SK-N-DZ (cell line): ENCODE measurements around the gene SBNO2.
A peak's percentile ranks its signal among the peaks of the same experiment; 100 is the strongest.

Experiments
- DNase-seq: peaks from one replicate; pipeline ENCODE4 v3.0.0-alpha.2; 2015; ENCODE audit warnings: low spot score

SBNO2 gene

GRCh38 chr19:1073956-1074517, 100.0 kb downstream of the SBNO2 start:
- no peak for DNase-seq

- DNase-seq = no peak
Measured at GRCh38 chr19:1073063-1073955, 100.8 kb downstream of the SBNO2 start.

DNA sequence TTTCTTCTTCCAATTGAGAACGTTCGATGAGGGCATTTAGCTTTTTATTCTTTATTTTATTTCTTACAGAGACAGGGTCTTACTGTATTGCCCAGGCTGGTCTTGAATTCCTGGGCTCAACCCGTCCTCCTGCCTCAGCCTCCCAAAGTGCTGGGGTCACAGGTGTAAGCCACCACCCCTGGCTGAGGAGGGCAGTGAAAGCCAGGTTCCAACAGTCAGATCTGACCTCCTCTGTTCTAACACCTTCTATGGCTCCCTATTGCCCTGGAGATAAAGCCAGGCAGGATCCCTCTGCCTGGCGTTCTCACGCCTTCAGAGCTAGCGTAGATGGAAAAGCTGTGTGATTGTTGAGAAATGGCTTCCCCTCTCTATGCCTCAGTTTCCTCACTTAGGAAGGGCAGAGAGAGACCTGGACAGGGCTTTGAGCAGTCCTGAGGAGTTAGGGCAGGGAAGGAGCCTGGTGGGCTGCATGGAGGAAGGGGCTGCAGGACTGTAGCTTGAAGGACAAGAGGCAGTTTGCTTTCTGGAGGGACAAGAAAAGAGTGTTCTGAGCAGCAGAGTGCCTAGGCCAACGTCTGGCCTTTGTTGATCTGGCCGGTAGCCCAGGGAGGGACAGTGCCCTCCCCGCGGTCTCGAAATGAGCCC, 101.6 kb downstream of the SBNO2 start:
- no peak for DNase-seq

DNA sequence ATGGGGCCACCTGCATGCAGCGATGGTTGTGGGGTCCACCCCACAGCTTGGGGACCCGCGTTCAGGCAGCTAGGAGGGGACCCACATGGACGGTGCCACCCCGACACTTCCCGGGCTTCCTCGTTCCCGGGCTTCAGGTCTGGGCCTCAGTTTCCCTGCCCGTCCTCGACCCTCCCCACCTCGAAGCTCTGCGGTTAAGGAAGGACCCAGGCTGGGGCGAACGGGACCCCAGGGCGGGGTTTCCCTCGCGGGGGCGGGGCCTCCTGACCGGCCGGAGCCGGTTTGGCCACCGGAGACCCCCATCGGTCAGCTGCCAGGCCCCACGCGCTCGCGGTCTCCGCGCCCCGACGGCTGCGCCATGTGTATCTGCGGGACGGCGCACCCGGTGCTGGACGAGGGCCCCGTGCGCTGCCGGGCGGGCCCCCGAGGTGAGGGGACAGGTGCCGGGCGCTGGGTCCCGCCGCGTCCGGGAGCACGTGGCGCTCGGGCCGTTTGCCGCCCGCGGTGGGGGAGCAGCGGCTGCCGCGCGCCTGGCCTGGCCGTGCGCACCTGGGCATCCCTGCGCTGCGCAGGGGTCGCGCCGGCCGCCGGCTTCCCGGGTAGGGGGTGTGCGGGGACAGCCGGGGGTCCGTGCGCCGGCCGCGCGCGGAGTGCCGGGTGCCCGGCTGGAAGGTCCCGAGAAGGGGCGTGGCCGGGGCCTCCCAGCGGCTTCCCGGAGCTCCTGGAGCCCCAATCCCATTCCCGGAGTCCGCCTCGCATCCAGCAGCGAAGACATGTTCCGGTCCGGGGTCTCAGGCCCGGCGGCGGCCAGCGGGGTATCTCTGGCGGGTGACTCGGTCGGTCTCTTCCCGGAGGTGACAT, 102.9 kb downstream of the SBNO2 start:
- DNase-seq = no peak

- no peak for DNase-seq
Measured at GRCh38 chr19:1070576-1070930, 103.5 kb downstream of the SBNO2 start.

GRCh38 chr19:1069009-1069779, 104.9 kb downstream of the SBNO2 start:
- DNase-seq = no peak

- no peak for DNase-seq
Measured at GRCh38 chr19:1068009-1069001, 105.8 kb downstream of the SBNO2 start.

- DNase-seq = no peak
Measured at GRCh38 chr19:1067341-1067957, 106.6 kb downstream of the SBNO2 start.

DNA sequence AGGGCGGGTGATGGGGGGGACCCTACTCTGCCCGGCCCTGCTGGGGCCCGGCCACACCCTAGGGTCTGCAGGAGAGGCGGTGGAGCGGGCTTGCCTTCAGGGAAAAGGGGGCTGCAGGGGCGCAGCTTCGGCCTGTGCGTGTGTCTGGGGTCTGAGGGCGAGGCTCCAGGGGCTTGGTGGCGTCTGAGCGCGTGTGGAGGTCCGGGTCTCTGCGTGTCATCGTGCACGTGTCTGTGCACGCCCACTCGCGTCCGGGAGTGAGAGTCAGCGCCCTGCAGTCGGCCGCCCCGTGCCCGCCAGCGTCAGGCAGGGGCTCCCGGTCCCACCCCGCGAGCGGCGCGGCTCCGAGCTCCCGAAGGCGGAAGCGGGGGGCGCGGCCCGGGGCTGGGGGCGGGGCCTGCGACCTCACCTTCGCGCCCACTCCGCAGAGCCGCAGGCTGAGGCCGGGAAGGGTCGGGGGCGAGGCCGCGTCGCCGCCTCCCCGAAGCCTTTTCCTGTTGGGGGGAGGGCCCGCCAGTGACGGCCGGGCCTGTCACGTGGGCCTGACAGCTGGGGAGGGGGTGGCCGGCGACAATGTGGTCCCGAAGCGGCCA, 107.2 kb downstream of the SBNO2 start, which contains the start of gene ARHGAP45:
ARHGAP45 (plus strand) TSS at position 420 of the 593 bp plus-strand sequence. CDS start 239 bp downstream, outside the sequence.
- DNase-seq = no peak

GRCh38 chr19:1066251-1066747, 107.8 kb downstream of the SBNO2 start:
- no peak for DNase-seq

GRCh38 chr19:1065606-1066109, 108.4 kb downstream of the SBNO2 start:
- DNase-seq = no peak

DNA sequence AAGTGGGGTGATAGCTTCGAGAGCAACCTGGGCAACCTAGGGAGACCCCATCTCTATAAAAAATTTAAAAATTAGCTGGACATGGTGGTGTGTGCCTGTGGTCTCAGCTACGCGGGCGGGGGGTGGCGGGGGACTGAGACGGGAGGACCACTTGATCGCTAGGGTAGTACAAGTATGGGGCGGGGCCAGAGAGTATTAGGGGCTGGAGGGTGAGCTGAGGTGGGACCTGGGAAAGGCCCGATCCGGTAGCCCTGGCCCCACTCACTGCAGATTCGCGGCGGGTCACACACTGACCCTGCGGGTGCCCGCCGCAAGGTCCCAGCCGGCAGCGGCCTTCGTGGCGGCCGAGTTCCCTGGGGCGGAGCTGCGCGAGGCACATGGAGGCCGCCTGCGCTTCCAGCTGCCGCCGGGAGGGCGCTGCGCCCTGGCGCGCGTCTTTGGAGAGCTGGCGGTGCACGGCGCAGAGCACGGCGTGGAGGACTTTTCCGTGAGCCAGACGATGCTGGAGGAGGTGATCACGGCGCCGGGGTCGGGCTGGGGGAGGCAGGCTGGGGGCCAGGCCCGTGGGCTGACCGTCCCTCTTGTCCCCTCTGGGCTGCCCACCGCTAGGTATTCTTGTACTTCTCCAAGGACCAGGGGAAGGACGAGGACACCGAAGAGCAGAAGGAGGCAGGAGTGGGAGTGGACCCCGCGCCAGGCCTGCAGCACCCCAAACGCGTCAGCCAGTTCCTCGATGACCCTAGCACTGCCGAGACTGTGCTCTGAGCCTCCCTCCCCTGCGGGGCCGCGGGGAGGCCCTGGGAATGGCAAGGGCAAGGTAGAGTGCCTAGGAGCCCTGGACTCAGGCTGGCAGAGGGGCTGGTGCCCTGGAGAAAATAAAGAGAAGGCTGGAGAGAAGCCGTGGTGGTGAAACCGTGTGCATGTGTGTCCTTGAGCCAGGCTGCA, 109.1 kb downstream of the SBNO2 start:
- DNase-seq = peak; percentile 67

GRCh38 chr19:1063909-1064660, 110.0 kb downstream of the SBNO2 start:
- DNase-seq = no peak

GRCh38 chr19:1063030-1063908, 110.8 kb downstream of the SBNO2 start:
- DNase-seq = no peak

- no peak for DNase-seq
Measured at GRCh38 chr19:1062387-1063029, 111.6 kb downstream of the SBNO2 start.
